Activated T-helper 17 cell treated with anti-CD3 and anti-CD28 coated beads, Interleukin-2, amount 50 U/mL, for 72 hours (primary cell): ENCODE measurements around the gene BTBD16. TPM values are rescaled to one million over a fixed set of nuclear protein-coding genes. Genes with fewer than 3 reads are reported as not detected.

Source experiments
- ATAC-seq: fragments of 150-1000 bp; cut with Tn5 transposase; replicated peaks from 2 replicates; pipeline ENCODE4 v1.10.0; 2021; ENCODE audit warnings: mild to moderate bottlenecking, moderate library complexity
- H3K27ac Mint-ChIP-seq: one replicate; pipeline ENCODE4 v1.8.0; 2022; ENCODE audit warnings: mixed read lengths
- H3K27me3 Mint-ChIP-seq: one replicate; pipeline ENCODE4 v1.8.0; 2022; ENCODE audit warnings: mixed read lengths
- H3K36me3 Mint-ChIP-seq: one replicate; pipeline ENCODE4 v1.8.0; 2022; ENCODE audit warnings: low read depth, mild to moderate bottlenecking, mixed read lengths
- H3K4me1 Mint-ChIP-seq: one replicate; pipeline ENCODE4 v1.8.0; 2022; ENCODE audit warnings: mixed read lengths
- H3K4me3 Mint-ChIP-seq: one replicate; pipeline ENCODE4 v1.8.0; 2022; ENCODE audit warnings: mild to moderate bottlenecking, mixed read lengths
- H3K9me3 Mint-ChIP-seq: one replicate; pipeline ENCODE4 v1.8.0; 2022; ENCODE audit warnings: mixed read lengths
- total RNA-seq, 2 donors: library from RNA; stranded (reverse); gene quantifications; one replicate each; pipeline ENCODE4 v1.2.3, GENCODE V29; 2022

The BTBD16 gene
- total RNA-seq, 2 donors from 2014 or later = not detected

- H3K36me3 Mint-ChIP-seq = peaks cover 16% of the 10 kb centered on the region
- ATAC-seq = no peak
- peaks cover under 1% of the 10 kb centered on the region for H3K27me3 Mint-ChIP-seq
- H3K4me3 Mint-ChIP-seq = peak overlapping the region; percentile 14
- no peaks in the 10 kb centered on the region for H3K9me3 Mint-ChIP-seq
- peaks cover 13% of the 10 kb centered on the region for H3K4me1 Mint-ChIP-seq
- no peak overlapping the region for H3K27ac Mint-ChIP-seq
Measured at GRCh38 chr10:122376364-122376961, 105.4 kb downstream of the BTBD16 start.

- Mint-ChIP-seq H3K36me3 (peaks cover 16% of the 10 kb centered on the region), H3K27ac (no peak overlapping the region), H3K4me1 (peaks cover 16% of the 10 kb centered on the region), H3K9me3 (no peaks in the 10 kb centered on the region), H3K4me3 (no peak overlapping the region), H3K27me3 (no peaks in the 10 kb centered on the region)
- no peak for ATAC-seq
Measured at GRCh38 chr10:122379041-122379440, 107.9 kb downstream of the BTBD16 start.

DNA sequence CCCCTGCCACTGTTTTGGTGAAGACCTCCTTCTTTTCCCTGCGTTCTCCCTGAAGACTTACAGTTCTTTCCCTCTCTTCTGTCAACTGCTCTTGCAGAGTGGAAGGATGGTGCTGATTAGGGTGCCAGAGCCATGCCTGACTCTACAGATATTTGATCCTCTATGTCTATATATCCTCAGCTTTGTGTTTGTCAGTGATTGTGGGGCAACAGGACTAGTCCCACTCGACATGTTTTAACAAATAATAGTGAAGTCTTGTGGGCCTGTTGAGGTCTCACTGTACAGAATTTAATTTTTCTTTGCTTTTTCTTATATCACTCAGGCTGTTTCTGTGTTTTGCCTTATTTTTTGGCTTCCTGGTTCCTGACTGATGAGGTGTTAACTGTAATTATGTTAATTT is 108.4 kb downstream of the BTBD16 start:
- Mint-ChIP-seq H3K9me3 (no peaks in the 10 kb centered on the region), H3K4me1 (peaks cover 15% of the 10 kb centered on the region), H3K27ac (no peak overlapping the region), H3K27me3 (no peaks in the 10 kb centered on the region), H3K36me3 (peaks cover 16% of the 10 kb centered on the region), H3K4me3 (no peak overlapping the region)
- no peak for ATAC-seq

GRCh38 chr10:122380703-122381102 is 109.6 kb downstream of the BTBD16 start:
- peaks cover 9% of the 10 kb centered on the region for H3K36me3 Mint-ChIP-seq
- H3K9me3 Mint-ChIP-seq = no peaks in the 10 kb centered on the region
- H3K4me3 Mint-ChIP-seq = no peak overlapping the region
- no peaks in the 10 kb centered on the region for H3K27me3 Mint-ChIP-seq
- no peak for ATAC-seq
- peaks cover 15% of the 10 kb centered on the region for H3K4me1 Mint-ChIP-seq
- no peak overlapping the region for H3K27ac Mint-ChIP-seq

DNA sequence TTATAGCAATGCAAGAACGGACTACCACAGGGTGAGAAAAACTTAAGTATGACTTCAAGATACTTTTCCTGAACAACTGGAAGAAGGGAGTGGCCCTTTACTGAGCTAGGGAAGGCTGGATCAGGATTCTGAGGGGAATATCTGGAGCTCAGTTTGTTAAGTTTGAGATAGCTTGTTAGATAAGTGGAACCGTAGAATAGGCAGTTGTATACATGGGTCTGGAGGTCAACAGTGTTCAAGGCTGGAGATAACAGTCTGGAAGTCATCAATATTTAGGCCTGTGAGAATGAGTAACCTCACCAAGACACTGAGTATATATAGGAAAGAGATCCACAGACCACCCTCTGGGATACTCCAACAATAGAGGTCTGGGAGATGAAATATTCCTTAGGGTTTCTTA is 110.6 kb downstream of the BTBD16 start:
- peaks cover 8% of the 10 kb centered on the region for H3K36me3 Mint-ChIP-seq
- ATAC-seq = no peak
- no peak overlapping the region for H3K4me3 Mint-ChIP-seq
- no peaks in the 10 kb centered on the region for H3K9me3 Mint-ChIP-seq
- H3K4me1 Mint-ChIP-seq = peaks cover 15% of the 10 kb centered on the region
- no peak overlapping the region for H3K27ac Mint-ChIP-seq
- no peaks in the 10 kb centered on the region for H3K27me3 Mint-ChIP-seq

- no peak overlapping the region for H3K27ac Mint-ChIP-seq
- H3K9me3 Mint-ChIP-seq = no peaks in the 10 kb centered on the region
- no peaks in the 10 kb centered on the region for H3K27me3 Mint-ChIP-seq
- H3K4me3 Mint-ChIP-seq = no peak overlapping the region
- peaks cover 21% of the 10 kb centered on the region for H3K36me3 Mint-ChIP-seq
- ATAC-seq = no peak
- peaks cover 22% of the 10 kb centered on the region for H3K4me1 Mint-ChIP-seq
Measured at GRCh38 chr10:122386514-122386913, 115.4 kb downstream of the BTBD16 start.

DNA sequence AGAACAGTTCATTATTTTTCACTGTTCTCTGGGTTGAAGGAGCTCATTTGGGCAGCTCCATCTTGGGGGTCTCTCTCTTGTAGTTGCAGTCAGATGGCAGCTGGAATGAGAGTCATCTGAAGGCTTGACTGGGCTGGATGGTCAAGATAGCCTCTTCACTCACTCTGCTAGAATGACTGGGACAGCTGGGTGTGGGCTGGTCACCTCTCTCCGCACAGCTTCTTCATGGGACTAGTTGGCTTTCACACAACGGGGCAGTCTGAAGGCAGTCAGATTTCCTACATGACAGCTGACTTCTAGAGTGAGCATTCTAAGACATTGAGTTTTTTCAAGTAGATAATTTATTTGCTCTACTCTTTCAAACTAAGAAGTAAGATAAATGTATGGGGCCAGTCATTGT is 116.5 kb downstream of the BTBD16 start:
- H3K27me3 Mint-ChIP-seq = no peaks in the 10 kb centered on the region
- peaks cover 24% of the 10 kb centered on the region for H3K4me1 Mint-ChIP-seq

More for the DNA sequence above, 116.5 kb downstream of the BTBD16 start:
- Mint-ChIP-seq H3K4me3 (peak overlapping the region; percentile 45), H3K27ac (peak overlapping the region; percentile 51), H3K9me3 (no peaks in the 10 kb centered on the region), H3K36me3 (peaks cover 26% of the 10 kb centered on the region)
- no peak for ATAC-seq

Other genes with a start within 250 kb of the BTBD16 start
- 10 to 100 TPM in 1 of 2 donors, 1 to 10 TPM in 1; 2.4 to 13.9 TPM for gene PLEKHA1, start 103.4 kb downstream of the BTBD16 start, total RNA-seq
- not detected for gene ARMS2, start 183.4 kb downstream of the BTBD16 start, total RNA-seq
- not detected for gene HTRA1, start 190.3 kb downstream of the BTBD16 start, total RNA-seq